Transverse colon (tissue), 4 donors: ENCODE results near the gene SMIM20. TPM values are rescaled to one million over a fixed set of nuclear protein-coding genes. Genes with fewer than 3 reads are reported as not detected.

Experiments used
- DNase-seq: peaks from one replicate; pipeline ENCODE4 v3.0.0-alpha.2; 2019
- H3K27ac ChIP-seq, 4 donors: fragments of 200-600 bp; sonication (generic); 2 replicates each; pipeline ENCODE4 v1.5.1; 2016 to 2018; ENCODE audit warnings: inconsistent platforms in 4 of 4
- H3K27me3 ChIP-seq: fragments of 200-600 bp; sonication (generic); 2 replicates; pipeline ENCODE4 v1.5.1; 2017; ENCODE audit warnings: inconsistent platforms
- H3K36me3 ChIP-seq, 4 donors: fragments of 200-600 bp; sonication (generic); 2 replicates each; pipeline ENCODE4 v1.5.1; 2017 to 2019; ENCODE audit warnings: inconsistent platforms in 4 of 4
- H3K4me1 ChIP-seq, 4 donors: fragments of 200-600 bp; sonication (generic); 2 replicates each; pipeline ENCODE4 v1.5.1; 2017 to 2020; ENCODE audit warnings: inconsistent platforms in 4 of 4
- H3K4me3 ChIP-seq, 4 donors: fragments of 200-600 bp; sonication (generic); 1 replicate in 1 of 4; 2 replicates in 3 of 4; pipeline versions ENCODE4 v1.5.1 to v1.6.1; 2017 to 2019; ENCODE audit warnings: inconsistent platforms in 4 of 4
- H3K9me3 ChIP-seq, 2 donors: fragments of 200-600 bp; sonication (generic); 2 replicates each; pipeline ENCODE4 v1.5.1; 2017 to 2019; ENCODE audit warnings: inconsistent platforms in 2 of 2
- EP300 ChIP-seq: sonication (generic); formaldehyde crosslinking; IDR thresholded peaks from one replicate; pipeline ENCODE4 v1.6.1; 2017; ENCODE audit warnings: antibody characterized with exemption, low read depth
- POLR2A ChIP-seq: fragments of 450-650 bp; IDR thresholded peaks from one replicate; pipeline ENCODE4 v1.6.1; 2016; ENCODE audit warnings: antibody characterized with exemption, mild to moderate bottlenecking, moderate library complexity
- POLR2AphosphoS5 ChIP-seq, 3 donors: sonication (generic); formaldehyde crosslinking; IDR thresholded peaks; one replicate each; pipeline ENCODE4 v1.6.1; 2016; ENCODE audit warnings: antibody characterized with exemption in 3 of 3
- WGBS, 2 donors: methylation state at CpG; one replicate each; pipeline ENCODE4 v1.1.5; 2018; ENCODE audit warnings: low coverage in 1 of 2; 5-methylcytosine and 5-hydroxymethylcytosine counted together
- in situ Hi-C, 4 donors: fragments of 200-750 bp; cut with MboI; loops; one replicate each; pipeline versions ENCODE4 v1.15.0 to v1.15.1; 2017; ENCODE audit warnings: low sequenced_read_pairs in 3 of 4, low pct_ligation_motif_present in 1 of 4, low pct_unique_long_range_greater_than_20kb in 1 of 4
- intact Hi-C: fragments of 100-400 bp; cut with DNase I; formaldehyde crosslinking; loops from one replicate; pipeline ENCODE4 v1.15.1; 2023; ENCODE audit warnings: low total_unique reads
- total RNA-seq, 4 donors: library from RNA; depleted of rRNA; stranded (reverse); fragments of >200 nt; gene quantifications; one replicate each; pipeline ENCODE4 v1.1.0, GENCODE V29; 2016
- TF ChIP-seq, protein P1 (sequence below), 5 experiments: fragments of 200-600 bp in 3 of 5; fragments of 450-650 bp in 2 of 5; sonication (generic) in 3 of 5; IDR thresholded peaks; 1 replicate in 2 of 5; 2 replicates in 3 of 5; pipeline ENCODE4 v1.5.1; 2016 to 2017; ENCODE audit warnings: antibody characterized with exemption in 5 of 5, inconsistent platforms in 3 of 5, mild to moderate bottlenecking in 2 of 5, moderate library complexity in 1 of 5

Gene SMIM20
- total RNA-seq, 4 donors from 2014 or later: 1.8 to 46.8 (median 16.4) TPM

DNA sequence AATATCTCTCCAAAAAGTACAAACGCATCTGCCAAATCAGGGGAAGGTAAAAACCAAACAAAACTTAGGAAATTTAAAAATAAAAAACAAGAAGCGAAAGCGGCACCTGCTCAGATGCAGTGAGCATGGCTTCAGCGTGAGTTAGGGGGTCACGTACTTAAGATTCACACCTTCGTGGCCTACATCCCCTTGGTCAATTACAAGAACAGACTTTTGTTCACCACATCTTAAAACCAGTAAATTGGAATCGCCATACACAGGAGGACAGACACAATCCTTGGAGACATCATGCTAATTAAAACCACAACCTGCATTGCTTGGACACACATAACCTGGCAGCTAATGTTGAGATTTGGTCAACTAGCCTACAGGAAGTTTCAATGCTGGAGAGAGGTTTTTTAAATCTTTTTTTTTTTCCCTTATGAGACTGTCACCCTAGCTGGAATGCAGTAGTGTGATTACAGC, 38.7 kb upstream of the SMIM20 start:
- in situ Hi-C loops (no loop called here), intact Hi-C loops (no loop called here)
- H3K4me3 ChIP-seq: no peak overlapping the region
- H3K27ac ChIP-seq: peak overlapping the region in 3 of 4 donors; percentile 1 to 42 (median 25)
- DNase-seq: peak; percentile 40
- H3K4me1 ChIP-seq: no peaks in the 10 kb centered on the region
- TF ChIP-seq EP300: no peak
- no peaks in the 10 kb centered on the region for H3K9me3 ChIP-seq
- H3K27me3 ChIP-seq: no peaks in the 10 kb centered on the region
- no peaks in the 10 kb centered on the region for H3K36me3 ChIP-seq
- 81 to 91% methylated on average over 7 of the region's 7 CpGs for WGBS, 2 donors

DNA sequence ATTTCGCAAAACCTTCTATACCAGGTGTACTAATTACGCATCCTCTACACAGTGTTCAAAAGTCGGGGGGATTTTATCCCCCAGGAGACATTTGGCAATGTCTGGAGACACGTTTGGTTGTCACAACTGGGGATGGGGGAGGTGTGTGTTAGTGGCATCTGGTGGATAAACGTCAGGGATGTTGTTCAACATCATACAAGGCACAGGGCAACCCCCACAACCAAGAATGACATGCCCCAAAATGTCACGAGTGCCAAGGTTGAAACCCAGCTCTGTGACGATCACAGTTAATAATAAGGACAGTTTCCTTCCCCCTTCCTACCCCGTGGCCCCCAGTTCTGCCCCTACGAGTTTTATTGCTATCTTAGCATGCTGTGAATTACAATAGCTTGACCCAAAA, 35.3 kb upstream of the SMIM20 start:
- no peaks in the 10 kb centered on the region for H3K9me3 ChIP-seq
- peak overlapping the region in 1 of 4 donors; percentile 50 for H3K27ac ChIP-seq
- WGBS, 2 donors: 50 to 59% methylated on average over 6 to 9 of the region's 9 CpGs
- TF ChIP-seq POLR2A (no peak), EP300 (no peak), POLR2AphosphoS5 (IDR thresholded peaks at IDR 0.05) (no peak)
- TF ChIP-seq, protein P1, sequence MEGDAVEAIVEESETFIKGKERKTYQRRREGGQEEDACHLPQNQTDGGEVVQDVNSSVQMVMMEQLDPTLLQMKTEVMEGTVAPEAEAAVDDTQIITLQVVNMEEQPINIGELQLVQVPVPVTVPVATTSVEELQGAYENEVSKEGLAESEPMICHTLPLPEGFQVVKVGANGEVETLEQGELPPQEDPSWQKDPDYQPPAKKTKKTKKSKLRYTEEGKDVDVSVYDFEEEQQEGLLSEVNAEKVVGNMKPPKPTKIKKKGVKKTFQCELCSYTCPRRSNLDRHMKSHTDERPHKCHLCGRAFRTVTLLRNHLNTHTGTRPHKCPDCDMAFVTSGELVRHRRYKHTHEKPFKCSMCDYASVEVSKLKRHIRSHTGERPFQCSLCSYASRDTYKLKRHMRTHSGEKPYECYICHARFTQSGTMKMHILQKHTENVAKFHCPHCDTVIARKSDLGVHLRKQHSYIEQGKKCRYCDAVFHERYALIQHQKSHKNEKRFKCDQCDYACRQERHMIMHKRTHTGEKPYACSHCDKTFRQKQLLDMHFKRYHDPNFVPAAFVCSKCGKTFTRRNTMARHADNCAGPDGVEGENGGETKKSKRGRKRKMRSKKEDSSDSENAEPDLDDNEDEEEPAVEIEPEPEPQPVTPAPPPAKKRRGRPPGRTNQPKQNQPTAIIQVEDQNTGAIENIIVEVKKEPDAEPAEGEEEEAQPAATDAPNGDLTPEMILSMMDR (IDR thresholded peaks at IDR 0.05): no peak
- H3K4me1 ChIP-seq: no peaks in the 10 kb centered on the region
- intact Hi-C loops: no loop called here
- H3K4me3 ChIP-seq: no peak overlapping the region
- no peaks in the 10 kb centered on the region for H3K27me3 ChIP-seq
- in situ Hi-C loops: no loop called here
- peak; percentile 26 for DNase-seq
- H3K36me3 ChIP-seq: no peaks in the 10 kb centered on the region

DNA sequence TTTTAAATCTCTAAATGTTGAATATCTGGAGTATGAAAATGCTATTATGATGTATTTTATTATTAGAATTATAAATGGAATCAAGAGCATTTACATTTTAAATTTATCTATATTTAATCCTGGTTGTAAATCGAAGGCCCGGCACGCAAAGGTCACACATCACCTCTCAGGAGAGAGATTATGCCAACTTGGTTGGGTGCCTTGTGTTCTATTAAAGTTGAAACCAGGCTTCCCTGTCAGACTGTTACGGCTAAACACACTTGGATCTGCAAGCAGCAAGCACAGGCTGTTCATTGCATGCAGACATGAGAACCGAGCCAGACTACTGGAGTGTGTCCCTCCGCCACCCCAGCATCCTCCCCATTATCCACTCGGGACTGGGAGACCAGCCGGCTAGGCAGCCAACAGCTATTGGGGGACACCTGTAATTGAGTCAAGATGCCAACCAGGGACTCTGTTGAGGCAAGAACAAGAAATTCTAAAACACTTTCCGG, 34.9 kb upstream of the SMIM20 start:
- TF ChIP-seq POLR2A (no peak), POLR2AphosphoS5 (IDR thresholded peaks at IDR 0.05) (no peak), EP300 (no peak)
- TF ChIP-seq, protein P1 (IDR thresholded peaks at IDR 0.05): no peak
- Histone ChIP-seq H3K4me1 (no peaks in the 10 kb centered on the region), H3K9me3 (no peaks in the 10 kb centered on the region), H3K4me3 (no peak overlapping the region), H3K27me3 (no peaks in the 10 kb centered on the region), H3K36me3 (no peaks in the 10 kb centered on the region), H3K27ac (peak overlapping the region in 1 of 4 donors; percentile 50)
- 84 to 100% methylated on average over 2 to 9 of the region's 9 CpGs for WGBS, 2 donors
- no peak for DNase-seq
- intact Hi-C loops (no loop called here), in situ Hi-C loops (no loop called here)

DNA sequence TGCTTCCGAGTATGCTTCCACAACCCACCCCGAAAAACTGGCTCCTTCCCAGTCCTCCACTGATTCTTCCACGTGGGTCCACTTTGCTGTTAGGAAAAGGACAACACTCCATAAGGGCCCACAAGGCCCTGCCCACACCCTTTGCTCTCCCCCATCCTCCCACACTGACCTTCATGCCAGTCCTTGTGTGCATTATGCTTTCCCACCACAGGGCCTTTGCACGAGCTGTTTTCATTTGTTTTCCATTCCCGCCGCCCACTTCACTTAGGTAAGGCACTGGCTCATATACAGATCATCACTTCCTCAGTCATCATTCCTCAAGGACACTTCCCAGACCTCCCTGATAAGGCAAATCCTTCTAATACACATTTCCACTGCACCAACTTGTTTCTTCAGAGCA, 34.4 kb upstream of the SMIM20 start:
- WGBS, 2 donors: 80 to 93% methylated on average over 1 to 6 of the region's 6 CpGs
- H3K4me1 ChIP-seq: no peaks in the 10 kb centered on the region
- H3K4me3 ChIP-seq: no peak overlapping the region
- in situ Hi-C loops: no loop called here
- no peaks in the 10 kb centered on the region for H3K27me3 ChIP-seq
- DNase-seq: no peak
- no peaks in the 10 kb centered on the region for H3K36me3 ChIP-seq
- intact Hi-C loops: no loop called here
- TF ChIP-seq POLR2A (no peak), POLR2AphosphoS5 (IDR thresholded peaks at IDR 0.05) (no peak), EP300 (no peak)
- TF ChIP-seq, protein P1 (IDR thresholded peaks at IDR 0.05): no peak
- no peak overlapping the region for H3K27ac ChIP-seq
- no peaks in the 10 kb centered on the region for H3K9me3 ChIP-seq
